ENCODE results near the gene TTLL11. TPM values are rescaled to one million over a fixed set of nuclear protein-coding genes. Genes with fewer than 3 reads are reported as not detected.

TTLL11 gene
- total and polyA plus RNA-seq, 2 of the 8 experiments (the other 6 are each of a cell fraction or from before 2014, with no cell fraction given): 0.56 to 0.80 TPM

GRCh38 chr9:121851641-121852091, 241.4 kb downstream of the TTLL11 start (continued):
- TF ChIP-seq CHD7 (IDR thresholded peaks at IDR 0.05; ENCODE audit: insufficient replicate concordance, low read length) (no peak), RXRA (IDR thresholded peaks at IDR 0.05; ENCODE audit: insufficient read depth, low read depth, low read length) (no peak), CREB1 (IDR thresholded peaks at IDR 0.05) (no peak), KDM4A (IDR thresholded peaks at IDR 0.05; ENCODE audit: low read depth, low read length, severe bottlenecking) (no peak)

Measured in H1 (cell line).